HG02763 (cell line): ENCODE measurements around the gene OR10H3.
"Not testable (repeated sequence)": the region's sequence is repeated elsewhere in the genome, so short reads cannot be mapped to it uniquely, and the experiment has no call there.

Experiments used
- ATAC-seq: cut with Tn5 transposase; IDR thresholded peaks from one replicate; pipeline ENCODE4 v1.9.1; 2021; ENCODE audit warnings: mild to moderate bottlenecking, moderate library complexity; ENCODE audit not compliant: unreplicated experiment

OR10H3 gene

DNA sequence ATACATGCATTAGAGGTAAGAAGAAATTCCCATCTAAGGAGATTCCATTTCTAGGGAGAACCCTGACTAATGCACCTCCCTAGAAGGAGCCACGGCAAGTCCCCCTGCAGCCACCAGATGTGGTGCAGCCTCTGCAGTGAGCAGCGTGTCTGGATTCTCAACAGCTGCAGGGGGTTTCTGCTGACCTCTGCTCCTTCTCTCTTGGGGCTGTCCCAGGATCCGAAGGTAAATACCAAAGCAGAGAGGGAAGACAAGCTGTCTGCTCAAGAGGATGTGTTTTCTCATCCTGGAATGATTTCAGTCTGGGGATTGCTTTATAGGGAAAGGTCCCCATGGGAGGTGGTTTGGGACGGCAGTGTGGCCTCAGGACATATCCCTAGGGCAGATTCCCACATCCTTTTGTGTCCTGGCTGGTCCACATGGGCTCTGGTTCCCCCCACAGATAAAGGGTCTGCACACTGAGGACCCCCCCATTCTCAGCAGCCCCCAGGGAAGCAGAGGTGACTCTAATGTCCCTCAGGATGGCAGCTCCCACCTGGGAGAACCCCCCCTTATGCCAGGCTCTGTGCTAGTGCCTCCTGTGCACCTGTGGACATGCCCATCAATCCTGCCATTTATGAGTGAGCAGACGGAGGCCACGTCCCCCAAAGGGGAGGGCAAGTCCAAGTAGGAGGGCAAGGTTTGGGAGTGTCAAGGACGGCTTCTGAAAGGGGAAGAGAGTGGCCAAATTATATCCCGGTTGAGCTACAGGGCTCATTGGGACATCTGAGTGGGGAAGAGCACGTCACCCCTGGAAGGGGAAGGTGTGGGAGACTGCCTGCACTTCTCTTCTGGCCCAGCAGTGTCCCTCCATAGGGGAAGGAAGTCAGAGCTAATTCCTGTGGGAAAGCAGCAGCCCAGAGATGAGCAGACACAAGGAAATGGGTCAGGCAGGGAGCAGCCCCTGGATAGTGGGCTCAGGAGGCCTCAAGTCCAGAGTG, 39.5 kb downstream of the OR10H3 start:
- no peak for ATAC-seq

DNA sequence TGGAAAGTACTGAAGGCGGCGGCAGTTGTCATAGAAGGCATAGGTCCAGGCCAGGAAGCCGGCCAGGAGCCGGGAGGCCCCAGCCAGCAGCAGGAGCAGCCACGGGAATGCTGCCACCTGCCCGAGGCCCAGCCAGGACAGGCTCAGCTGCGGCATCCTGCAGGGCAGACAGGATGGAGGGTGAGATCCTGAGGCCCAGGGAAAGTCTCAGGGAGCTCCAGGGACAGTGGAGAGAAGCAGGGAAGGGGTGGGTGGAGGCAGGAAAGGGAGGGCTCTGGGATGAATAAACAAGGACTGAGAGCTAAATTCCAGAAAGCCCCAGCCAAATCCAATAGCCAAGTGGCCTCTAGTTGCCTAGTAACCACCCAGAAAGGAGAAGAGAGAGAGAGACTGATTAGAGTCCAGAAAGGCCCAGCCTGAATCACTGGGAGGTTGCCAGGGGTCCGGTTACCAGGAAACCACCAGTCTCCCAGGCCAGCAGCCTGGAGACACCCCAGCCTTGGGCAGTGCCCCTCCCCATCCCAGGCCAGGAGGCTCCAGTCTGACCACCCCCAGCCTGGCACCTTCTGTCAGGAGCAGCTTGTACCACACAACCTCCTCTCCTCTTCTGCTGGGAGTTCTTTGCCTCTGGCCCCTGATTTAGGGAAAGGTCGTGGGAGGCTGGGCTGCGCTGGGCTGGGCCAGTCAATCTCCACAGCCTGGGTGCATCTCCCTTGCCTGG, 42.1 kb downstream of the OR10H3 start:
- no peak for ATAC-seq

GRCh38 chr19:15780610-15781418, 43.0 kb downstream of the OR10H3 start:
- ATAC-seq: no peak

DNA sequence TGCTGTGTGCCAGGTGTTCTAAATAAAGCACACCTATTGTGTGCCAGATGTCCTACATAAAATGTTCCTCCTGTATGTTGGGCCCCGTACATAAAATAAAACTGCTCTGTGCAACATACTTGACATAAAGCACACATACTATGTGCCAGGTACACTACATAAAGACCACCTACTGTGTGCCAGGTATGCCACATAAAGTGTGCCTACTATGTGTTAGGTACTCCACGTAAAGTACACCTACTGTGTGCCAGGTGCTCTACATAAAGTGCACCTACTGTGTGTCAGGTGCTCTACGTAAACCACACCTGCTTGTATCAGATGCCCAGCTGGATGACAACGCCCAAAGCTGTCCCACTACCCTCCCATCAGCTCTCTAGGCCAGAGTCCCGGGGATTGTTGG, 43.9 kb downstream of the OR10H3 start:
- ATAC-seq: no peak

DNA sequence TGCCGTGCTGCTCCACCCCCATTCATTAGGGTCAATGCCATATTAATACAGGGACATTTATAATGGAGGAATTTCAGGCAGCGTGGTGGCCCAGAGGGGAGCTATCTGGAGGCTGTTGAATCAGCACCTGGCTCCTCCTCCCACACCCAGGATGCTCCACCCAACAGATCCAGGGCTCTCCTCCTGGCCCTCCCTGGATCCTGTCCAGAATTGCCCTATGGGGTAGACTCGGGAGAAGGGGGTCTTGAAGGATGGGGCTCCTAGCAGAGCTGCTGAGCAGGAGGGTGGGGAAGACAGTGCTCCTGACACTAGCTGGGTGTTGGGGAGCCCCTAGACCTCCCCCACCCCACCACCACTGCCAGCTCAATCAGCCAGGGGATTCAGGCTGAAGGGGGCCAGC, 44.4 kb downstream of the OR10H3 start:
- no peak for ATAC-seq

DNA sequence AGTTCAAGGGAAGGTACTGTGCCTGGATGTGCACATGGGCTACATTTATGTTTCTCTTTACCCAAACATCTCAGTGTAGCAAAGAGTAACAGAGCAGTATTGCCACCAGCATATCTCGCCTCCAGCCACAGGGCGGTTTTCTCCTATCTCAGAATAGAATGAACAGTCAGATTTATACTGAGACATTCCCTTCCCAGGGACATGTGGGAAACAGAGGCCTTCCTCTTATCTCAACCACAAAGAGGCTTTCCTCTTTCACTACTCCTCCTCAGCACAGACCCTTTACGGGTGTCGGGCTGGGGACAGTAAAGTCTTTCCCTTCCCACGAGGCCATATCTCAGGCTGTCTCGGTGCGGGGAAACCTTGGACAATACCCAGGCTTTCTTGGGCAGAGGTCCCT, 45.1 kb downstream of the OR10H3 start:
- not testable (repeated sequence) for ATAC-seq

DNA sequence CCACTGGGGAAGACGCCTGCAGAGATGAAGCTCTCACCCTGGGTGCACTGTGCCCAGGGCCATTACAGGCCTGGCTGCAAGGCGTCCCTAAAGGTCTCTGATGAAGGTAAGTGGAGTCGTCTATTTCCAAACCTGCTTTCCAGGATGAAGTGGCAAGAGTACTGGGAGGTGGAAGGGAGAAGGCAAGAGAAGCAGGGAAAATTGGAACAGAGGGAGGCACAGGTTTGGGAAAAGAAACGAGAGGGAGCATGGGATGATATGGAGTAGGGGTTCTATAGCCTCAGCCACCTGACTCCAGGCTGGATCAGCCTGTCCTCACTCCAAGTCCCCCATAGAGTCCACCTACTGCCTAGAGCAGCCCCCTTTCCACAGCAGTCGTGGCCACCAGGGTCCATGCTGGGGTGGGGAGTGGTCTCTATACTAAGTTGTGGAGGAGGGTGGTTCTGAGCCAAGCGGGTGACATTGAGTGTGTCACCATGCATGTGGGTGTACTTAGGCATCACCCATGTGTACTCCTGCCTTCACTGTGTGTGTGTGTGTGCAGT, 49.9 kb downstream of the OR10H3 start, which contains the start of gene OR10H5:
OR10H5 (plus strand) TSS at position 51 of the 545 bp plus-strand sequence. CDS start 6,388 bp downstream, outside the sequence.
- no peak for ATAC-seq

GRCh38 chr19:15788594-15789270, 50.9 kb downstream of the OR10H3 start:
- ATAC-seq: no peak

GRCh38 chr19:15790096-15790495, 52.3 kb downstream of the OR10H3 start:
- ATAC-seq: no peak
